ENCODE data around the gene DACH1. TPM values are rescaled to one million over a fixed set of nuclear protein-coding genes. Genes with fewer than 3 reads are reported as not detected.

DACH1 gene
- total and polyA plus RNA-seq, 2 of the 8 experiments (the other 6 are each of a cell fraction or from before 2014, with no cell fraction given) = 0.12 to 0.67 TPM

- H4K91ac ChIP-seq (replicated peaks; ENCODE audit: insufficient read length, low read length) = no peak overlapping the region
- TF ChIP-seq ZNF274 (IDR thresholded peaks at IDR 0.05; ENCODE audit: borderline replicate concordance, extremely low read depth, low read length) (no peak), SIX5 (IDR thresholded peaks at IDR 0.05; ENCODE audit: low read depth, low read length) (no peak), SUZ12 (IDR thresholded peaks at IDR 0.05; ENCODE audit: low read length) (no peak), CHD1 (IDR thresholded peaks at IDR 0.05; ENCODE audit: low read depth, low read length) (no peak), BACH1 (IDR thresholded peaks at IDR 0.05; ENCODE audit: low read length) (no peak), GTF2F1 (IDR thresholded peaks at IDR 0.05; ENCODE audit: borderline replicate concordance, low read depth, low read length) (no peak), PHF8 (conservative IDR thresholded peaks at IDR 0.05; ENCODE audit: low read depth, low read length) (no peak)
- H3K4me3 ChIP-seq (ENCODE audit: extremely low read depth in 1 of 4, insufficient read depth in 2 of 4, low read depth in 3 of 4, low read length in 4 of 4) = no peak overlapping the region
- no peak overlapping the region for H2BK20ac ChIP-seq (ENCODE audit: low read length)
- no peaks in the 10 kb centered on the region for H3K27me3 ChIP-seq (replicated peaks in 1 of 4; ENCODE audit: control insufficient read depth in 3 of 4, extremely low read depth in 1 of 4, insufficient read depth in 3 of 4, low read length in 3 of 4)
- no peaks in the 10 kb centered on the region for H3K79me1 ChIP-seq (ENCODE audit: low read depth, low read length)
- H2BK5ac ChIP-seq (ENCODE audit: low read depth, low read length) = no peak overlapping the region
- no peak overlapping the region for H3K18ac ChIP-seq (ENCODE audit: extremely low read depth, low read length)
- no peak for FAIRE-seq
- no peaks in the 10 kb centered on the region for H3K79me2 ChIP-seq (ENCODE audit: control insufficient read depth in 1 of 2, insufficient read depth in 2 of 2, low read length in 2 of 2)
- no peak overlapping the region for H3K27ac ChIP-seq (ENCODE audit: low read depth, low read length)
- no peak overlapping the region for H3K4me2 ChIP-seq (ENCODE audit: insufficient read depth in 1 of 2, low read depth in 2 of 2, low read length in 2 of 2)
- no peak overlapping the region for H3K9ac ChIP-seq (replicated peaks in 1 of 4; ENCODE audit: extremely low read depth in 1 of 4, low read depth in 3 of 4, low read length in 3 of 4)
- peaks cover 0 to 5% (median 0%) of the 10 kb centered on the region in 4 experiments; a peak in 1 of 7 replicates for H3K4me1 ChIP-seq (replicated peaks in 1 of 4; ENCODE audit: control insufficient read depth in 3 of 4, insufficient read depth in 4 of 4, low read length in 3 of 4)
- H3K9me3 ChIP-seq (ENCODE audit: insufficient read depth in 2 of 2, low read depth in 1 of 2, low read length in 1 of 2) = no peaks in the 10 kb centered on the region
- no peak for DNase-seq (ENCODE audit: low read depth in 1 of 2, low spot score in 2 of 2)
- WGBS, 2 experiments (ENCODE audit: extremely low coverage in 1 of 2, insufficient coverage in 1 of 2, insufficient read length in 1 of 2, insufficient replicate concordance in 2 of 2, low coverage in 1 of 2, low lambda C conversion rate in 2 of 2, missing lambda C conversion rate in 1 of 2) = 77% methylated on average over 1 of the region's 1 CpG; no CpG with 5 or more reads in 1 of the 2 experiments
- ChIA-PET CTCF (ENCODE audit: partially characterized antibody) (no interaction called here), POLR2A (ENCODE audit: partially characterized antibody) (no interaction called here)
- no peak overlapping the region for H4K5ac ChIP-seq (ENCODE audit: insufficient read length, low read depth, low read length)
- no peak overlapping the region for H2BK120ac ChIP-seq (replicated peaks; ENCODE audit: low read depth, low read length)
- no peak overlapping the region for H3K4ac ChIP-seq (replicated peaks; ENCODE audit: insufficient read length, low read depth, low read length)
- no peak overlapping the region for H2AFZ ChIP-seq (ENCODE audit: low read length)
- H3K14ac ChIP-seq (ENCODE audit: insufficient read length) = no peak overlapping the region
- no peak overlapping the region for H4K8ac ChIP-seq (ENCODE audit: extremely low read depth, insufficient read depth, low read length)
- H2AK5ac ChIP-seq (ENCODE audit: low read depth, low read length) = no peak overlapping the region
- no peak overlapping the region for H3K56ac ChIP-seq (replicated peaks; ENCODE audit: insufficient read length, low read depth, low read length)
- no peak overlapping the region for H3K23ac ChIP-seq (ENCODE audit: insufficient read length)
- H2BK15ac ChIP-seq (ENCODE audit: low read length) = no peak overlapping the region
- H4K20me1 ChIP-seq (replicated peaks in 1 of 2; ENCODE audit: control insufficient read depth in 1 of 2, insufficient read depth in 2 of 2, low read length in 2 of 2) = no peaks in the 10 kb centered on the region
- no peak overlapping the region for H2BK12ac ChIP-seq (ENCODE audit: low read depth, low read length)
- H3K23me2 ChIP-seq (ENCODE audit: low read depth, low read length) = no peaks in the 10 kb centered on the region
- no peaks in the 10 kb centered on the region for H3K36me3 ChIP-seq (ENCODE audit: control insufficient read depth in 2 of 4, insufficient read depth in 4 of 4, low read length in 3 of 4)
Measured at GRCh38 chr13:71644579-71644978, 222.4 kb downstream of the DACH1 start.

All from H1 (cell line).